Right ventricle myocardium superior (tissue), 1 donor: ENCODE measurements around the gene MAPT. TPM values are rescaled to one million over a fixed set of nuclear protein-coding genes. Genes with fewer than 3 reads are reported as not detected.
"Not testable (repeated sequence)": the region's sequence is repeated elsewhere in the genome, so short reads cannot be mapped to it uniquely, and the experiment has no call there.

Source experiments
- ATAC-seq: fragments of 200-7000 bp; cut with Tn5 transposase; one replicate; pipeline ENCODE4 v1.9.1; 2020; ENCODE audit warnings: mild to moderate bottlenecking; ENCODE audit not compliant: poor library complexity
- DNase-seq: peaks from one replicate; pipeline ENCODE4 v3.0.0-alpha.2; 2020
- intact Hi-C: fragments of 100-400 bp; cut with DNase I; formaldehyde crosslinking; loops from one replicate; pipeline ENCODE4 v1.11.2; 2022
- total RNA-seq: library from RNA; stranded (reverse); fragmentation: NEBNext Ultra II Directional; extraction: Animal tissue kit (Norgen Biotek cat#: 25700); gene quantifications from one replicate; pipeline ENCODE4 v1.2.1, GENCODE V29; 2021
- donor health status: DM: no; HTN: yes; CAD: no; lungs with severe emphysema.

The MAPT gene
- total RNA-seq, 1 donor from 2014 or later: 37.7 TPM

DNA sequence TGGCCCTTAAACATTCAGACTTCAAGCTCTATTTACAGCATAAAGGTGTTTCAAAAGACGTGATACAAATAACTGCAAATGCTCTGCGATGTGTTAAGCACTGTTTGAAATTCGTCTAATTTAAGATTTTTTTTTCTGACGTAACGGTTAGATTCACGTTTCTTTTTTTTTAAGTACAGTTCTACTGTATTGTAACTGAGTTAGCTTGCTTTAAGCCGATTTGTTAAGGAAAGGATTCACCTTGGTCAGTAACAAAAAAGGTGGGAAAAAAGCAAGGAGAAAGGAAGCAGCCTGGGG, 681 bp upstream of the MAPT start:
- no peak for DNase-seq
- no peak for ATAC-seq
- intact Hi-C loops: loop anchor here (5.0 kb wide), 1 partner anchor 54 kb away; no protein-coding TSS in a partner anchor

DNA sequence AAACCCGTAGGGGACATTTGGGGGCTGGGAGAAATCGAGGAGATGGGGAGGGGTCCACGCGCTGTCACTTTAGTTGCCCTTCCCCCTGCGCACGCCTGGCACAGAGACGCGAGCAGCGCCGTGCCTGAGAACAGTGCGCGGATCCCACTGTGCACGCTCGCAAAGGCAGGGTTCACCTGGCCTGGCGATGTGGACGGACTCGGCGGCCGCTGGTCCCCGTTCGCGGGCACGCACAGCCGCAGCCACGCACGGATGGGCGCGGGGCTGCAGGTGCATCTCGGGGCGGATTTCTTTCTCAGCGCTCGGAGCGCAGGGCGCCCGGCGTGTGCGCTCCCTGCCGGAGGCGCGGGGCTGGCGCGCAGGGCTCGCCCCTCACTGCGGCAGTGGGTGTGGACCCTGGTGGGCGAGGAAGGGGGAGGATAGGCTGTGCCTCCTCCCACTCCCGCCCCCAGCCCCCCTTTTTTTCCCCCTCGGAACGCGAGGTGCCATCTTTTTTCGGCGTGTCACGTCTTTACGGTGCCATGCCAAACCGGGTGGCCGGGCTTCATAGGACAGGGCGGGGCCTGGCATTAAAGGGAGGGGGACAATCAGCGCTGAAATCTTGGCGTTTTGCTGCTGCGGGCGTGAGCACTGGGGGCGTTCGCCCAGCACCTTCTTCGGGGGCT, 1.1 kb downstream of the MAPT start:
- DNase-seq: no peak
- intact Hi-C loops: no loop called here
- peak; percentile 9 for ATAC-seq

DNA sequence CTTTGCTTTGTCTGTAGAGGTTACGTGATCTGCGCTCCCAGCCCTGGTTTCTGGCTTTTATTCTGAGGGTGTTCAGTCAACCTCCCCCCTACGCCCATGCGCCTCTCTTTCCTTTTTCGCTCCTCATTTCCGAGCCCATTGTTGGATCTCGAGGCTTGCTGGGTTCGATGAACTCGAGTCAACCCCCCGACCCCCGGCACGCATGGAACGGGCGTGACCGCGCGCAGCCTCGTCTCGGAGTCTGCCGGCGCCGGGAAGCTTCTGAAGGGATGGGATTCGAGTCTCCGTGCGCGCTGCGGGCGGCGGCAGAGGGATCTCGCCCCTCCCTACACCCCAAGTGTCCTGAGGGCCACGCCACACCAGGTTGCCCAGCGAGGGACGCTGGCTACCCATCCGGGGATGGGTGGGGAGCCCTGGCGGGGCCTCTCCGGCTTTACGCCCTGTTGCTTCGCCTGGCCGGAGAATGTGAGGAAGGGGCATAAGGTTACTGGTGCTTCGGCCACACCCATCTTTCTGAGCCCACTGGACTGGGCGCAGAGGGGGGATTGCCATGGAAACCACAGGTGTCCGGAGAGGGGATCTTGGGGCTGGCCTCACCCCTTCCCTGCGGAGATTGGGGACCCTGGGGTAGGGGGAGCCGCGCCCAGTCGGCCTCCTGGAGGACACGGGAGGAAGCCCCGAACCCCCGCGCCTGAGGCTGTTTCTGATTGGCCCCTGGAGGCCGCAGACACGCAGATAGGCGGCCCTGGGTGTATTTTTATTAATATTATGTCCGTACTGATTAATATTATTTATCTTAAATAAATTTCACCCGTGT, 1.8 kb downstream of the MAPT start:
- no peak for ATAC-seq
- DNase-seq: no peak
- intact Hi-C loops: no loop called here

DNA sequence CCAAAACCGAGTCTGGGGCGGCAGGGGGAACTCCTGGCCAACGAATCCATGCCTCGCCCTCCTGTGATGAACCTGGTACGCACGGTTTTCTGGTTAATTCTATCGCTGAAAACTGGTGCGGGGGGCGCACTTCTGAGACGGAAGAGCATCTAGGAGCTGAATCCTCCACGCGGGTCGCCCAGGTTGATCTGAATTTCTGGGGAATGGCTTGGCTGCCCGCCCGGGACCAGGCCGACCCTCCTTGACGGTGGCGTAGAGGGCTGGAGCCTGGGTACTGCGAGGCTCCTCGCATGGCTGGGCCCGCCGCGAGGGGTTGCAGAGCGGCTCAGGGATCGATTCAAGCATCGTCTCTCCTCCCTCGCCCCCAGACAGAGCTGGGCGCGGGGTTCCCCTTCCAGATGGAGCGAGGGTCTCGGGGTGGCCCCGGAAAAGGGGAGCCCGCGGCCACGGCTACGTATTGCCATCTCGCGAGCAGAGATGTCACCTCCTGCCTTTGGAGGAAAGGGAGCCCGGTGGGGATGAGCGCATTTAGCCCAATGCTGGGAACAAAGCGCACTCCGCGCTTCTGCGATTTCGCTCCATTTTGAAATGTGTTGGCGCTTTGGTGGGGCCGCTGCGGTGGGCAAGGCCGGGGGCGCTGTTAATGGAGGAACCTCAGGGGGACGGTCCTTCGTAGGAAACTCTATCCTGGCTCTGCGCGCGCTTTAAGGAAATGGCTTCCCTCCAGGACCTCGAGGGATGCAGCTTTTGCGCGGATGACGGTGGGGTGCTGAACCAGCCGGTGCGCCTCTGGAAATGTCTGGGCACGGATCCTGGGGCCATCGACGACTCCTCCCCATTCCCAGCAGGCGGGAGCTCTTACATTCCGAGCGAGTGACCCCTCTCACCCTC, 2.7 kb downstream of the MAPT start:
- intact Hi-C loops: no loop called here
- DNase-seq (no peak), ATAC-seq (no peak)

DNA sequence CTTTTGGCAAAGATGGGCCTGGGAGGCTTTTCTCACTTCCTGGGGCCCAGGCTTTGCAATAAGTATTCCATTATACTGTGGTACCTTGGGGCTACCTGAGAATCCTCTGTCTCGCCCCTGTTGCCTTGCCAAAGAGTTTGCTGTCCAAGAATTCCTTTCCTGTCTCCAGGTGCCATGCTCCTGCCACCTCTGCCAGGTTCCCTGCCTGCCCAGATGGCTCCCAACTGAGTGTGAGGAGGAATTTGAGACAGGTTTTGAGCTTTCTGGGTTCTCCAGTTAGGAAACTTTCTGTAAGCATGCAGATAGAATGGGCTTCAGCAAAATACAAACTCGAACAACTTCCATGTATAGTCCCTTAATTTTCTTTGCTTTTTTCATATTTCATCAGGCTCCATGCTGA, 5.8 kb downstream of the MAPT start:
- no peak for DNase-seq
- intact Hi-C loops: no loop called here
- ATAC-seq: no peak

DNA sequence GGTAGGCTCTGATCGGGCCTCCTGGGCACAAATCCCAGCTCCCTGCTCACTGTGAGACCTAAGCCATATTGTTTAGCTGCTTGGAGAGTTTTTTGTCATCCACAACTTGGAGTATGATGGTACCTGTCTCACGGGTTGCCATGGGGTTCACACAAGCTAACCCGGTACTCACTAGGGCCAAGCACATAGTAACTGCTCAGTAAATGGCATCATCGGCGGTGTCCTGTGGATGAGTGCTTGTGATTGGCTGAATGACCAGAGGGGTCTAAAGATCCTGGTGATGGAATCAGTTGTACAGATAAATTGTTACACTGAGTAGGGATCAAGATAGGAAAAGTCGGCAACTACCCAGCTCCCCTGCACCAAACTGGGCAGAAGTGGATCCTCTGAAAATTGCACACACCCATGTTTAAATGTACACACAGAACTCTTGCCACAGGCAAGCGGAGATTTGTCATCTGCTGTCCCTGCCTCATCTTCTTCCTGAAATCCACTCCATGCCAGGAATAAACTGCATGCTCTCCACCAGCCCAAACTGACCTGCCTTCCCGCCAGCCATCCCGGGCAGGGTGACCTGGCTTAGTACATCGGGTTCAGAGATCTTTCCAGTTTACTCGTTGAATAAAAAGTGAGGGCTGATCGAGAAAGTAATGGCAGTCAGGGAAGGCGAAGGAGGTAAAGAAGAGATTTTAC, 6.5 kb downstream of the MAPT start:
- ATAC-seq (no peak), DNase-seq (no peak)
- intact Hi-C loops: no loop called here

DNA sequence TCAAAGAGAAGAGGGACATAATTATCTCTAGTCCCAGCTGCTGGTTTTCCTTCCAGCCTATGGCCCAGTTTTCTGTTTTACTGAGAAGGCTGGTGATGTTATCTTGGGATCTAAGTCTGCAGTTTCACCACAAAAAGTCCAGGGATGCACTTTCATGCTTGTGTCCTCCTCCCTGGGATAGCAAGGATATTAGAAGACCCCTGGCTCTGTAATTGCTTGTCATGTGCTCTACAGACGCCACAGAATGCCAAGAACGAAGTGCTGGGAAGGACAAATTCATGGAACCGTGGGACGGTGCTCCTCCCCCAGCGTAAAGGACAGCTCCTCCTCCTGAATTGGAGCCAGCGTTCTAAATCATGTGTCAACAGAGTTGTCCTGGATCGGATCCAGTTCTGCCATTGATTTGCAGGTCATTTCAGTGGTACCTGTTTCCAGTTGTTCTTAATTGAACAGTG, 8.6 kb downstream of the MAPT start:
- intact Hi-C loops: no loop called here
- ATAC-seq (peak; percentile 58), DNase-seq (no peak)

DNA sequence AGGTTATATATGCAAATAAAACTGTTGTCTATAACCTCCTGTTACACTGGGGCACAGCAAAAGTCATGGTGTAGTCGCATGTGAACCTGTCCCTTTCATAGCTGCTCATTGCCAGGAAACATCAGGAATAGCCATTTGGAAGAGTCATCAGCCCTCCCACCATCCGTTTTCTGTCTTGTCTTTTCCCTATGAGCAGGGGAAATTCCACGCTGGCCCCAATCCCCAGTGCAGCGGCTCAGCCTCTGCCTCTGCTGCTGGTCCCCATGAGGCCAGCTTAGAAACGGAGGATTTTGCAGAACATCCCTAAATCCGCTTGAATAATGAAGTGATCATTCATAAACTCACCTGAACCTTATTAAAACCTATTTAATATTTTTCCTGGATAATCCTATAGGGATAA, 10.5 kb downstream of the MAPT start:
- no peak for ATAC-seq
- intact Hi-C loops: no loop called here
- no peak for DNase-seq

DNA sequence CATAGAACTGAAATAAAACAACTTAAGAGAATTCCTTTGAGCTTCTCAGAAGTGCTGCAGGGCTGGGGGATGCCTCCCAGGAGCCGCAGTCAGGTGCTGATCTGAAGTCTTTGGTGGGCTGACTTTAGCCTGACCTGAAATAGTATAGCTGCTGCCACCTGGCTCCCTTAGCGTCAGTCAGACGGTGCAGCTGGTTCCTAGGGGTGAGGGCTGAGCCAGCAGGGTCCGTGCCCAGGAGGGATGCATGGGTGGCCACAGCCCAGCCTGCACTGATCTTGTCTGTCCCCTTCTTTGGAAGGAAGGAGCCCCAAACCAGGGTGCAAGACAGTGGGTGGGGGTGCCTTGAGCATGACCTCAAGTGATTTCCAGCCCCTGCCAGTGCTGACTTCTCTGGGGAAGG, 11.5 kb downstream of the MAPT start:
- ATAC-seq: no peak
- DNase-seq: no peak
- intact Hi-C loops: no loop called here

DNA sequence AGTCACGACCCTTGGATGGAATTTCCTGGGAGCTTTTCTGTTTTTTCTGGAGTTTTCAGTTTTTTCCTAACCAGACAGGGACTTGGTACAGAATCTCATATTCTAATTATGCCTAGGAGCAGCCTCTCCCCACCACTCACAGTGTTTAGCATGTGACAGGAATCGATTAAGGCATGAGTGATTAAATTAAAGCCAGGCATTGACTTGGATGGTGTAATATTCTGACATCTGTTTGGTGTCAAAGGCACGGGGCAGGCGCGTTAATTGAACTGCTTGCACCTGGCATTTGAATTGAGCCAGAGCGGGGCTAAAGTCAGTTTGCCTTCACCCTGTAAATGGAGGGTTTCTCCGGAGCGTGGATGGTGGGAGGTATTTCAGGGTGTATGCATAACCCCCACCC, 11.9 kb downstream of the MAPT start:
- intact Hi-C loops: no loop called here
- no peak for ATAC-seq
- no peak for DNase-seq

DNA sequence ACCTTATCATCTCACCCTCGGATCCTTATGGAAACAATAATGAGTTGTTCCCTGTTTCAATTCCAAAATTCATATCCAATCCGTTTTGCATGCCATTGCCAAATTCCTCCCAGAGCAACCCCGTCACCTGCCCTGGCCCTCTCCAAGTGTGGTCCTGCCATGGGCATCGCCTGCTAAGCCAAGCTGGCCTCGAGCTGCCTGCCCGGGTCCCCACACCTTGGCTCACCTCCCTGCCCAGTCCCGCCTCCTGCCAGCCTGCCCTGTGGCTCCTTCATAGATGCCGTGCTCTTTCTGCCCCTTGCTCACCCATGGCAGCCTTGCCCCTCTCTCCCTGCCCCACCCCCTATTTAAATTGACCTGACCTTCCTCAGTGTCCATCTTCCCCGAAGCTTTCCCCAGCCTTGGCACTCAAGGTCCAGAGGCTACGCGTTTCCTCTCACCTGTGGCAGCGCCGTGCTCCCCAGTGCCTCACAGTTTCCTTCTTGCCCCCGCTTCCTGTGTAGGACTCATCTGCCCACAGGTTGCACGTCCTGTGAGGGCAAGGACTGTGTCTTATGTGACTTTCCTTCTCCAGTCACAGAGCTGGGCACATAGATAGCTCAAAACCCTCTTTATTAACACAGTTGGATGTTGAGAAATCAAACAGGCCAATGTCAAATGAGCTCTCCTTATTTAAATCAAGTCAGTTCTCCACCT, 12.7 kb downstream of the MAPT start:
- intact Hi-C loops: no loop called here
- DNase-seq (no peak), ATAC-seq (no peak)

DNA sequence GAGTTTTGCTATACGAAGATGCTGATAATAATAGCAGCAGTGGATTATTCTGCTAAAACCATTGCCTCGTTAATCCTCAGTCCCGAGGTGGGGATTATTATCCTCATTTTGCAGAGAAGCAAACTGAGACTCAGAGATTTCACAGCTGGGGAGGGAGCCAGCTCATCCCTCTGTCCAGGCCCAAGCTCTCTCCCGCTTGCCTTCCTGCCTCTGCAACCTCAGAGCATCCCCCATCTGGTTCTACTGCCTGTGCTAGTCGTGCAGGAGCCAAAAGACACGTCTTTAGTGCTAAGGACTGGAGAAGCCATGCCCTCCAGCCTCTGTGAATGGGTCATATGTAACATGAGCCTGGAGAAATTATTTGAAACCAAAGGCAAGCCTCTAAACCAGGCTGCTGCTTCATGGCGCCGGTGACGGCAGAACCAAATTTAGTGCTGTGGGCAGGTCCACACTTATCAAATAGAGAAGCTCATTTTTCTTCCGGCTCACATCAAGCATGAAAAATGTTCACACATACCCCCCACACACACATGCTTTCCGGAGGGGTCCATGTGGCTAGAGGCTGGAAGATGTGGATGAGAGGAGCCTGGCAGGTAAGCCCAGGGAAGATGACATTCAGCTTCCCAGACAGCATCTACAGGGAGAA, 13.5 kb downstream of the MAPT start:
- ATAC-seq: no peak
- no peak for DNase-seq
- intact Hi-C loops: no loop called here

DNA sequence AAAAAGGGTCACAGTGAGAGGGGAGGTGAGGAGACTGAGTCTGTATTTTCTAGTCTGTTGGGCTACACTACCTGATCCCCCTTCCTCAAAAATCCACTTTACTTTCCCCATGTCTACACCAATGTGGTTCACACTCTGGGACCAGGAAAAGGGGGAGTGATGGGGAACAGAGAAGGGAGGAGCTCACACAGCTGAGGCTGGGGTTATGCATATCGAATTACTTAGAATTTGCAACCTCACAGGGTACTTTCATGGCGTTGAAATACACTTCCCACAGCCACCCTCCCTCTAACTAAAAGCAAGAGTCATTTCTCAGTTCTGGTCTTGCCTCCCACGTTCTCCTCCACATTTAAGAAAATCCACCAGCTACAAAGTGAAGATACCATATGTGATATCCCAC, 14.1 kb downstream of the MAPT start:
- ATAC-seq (no peak), DNase-seq (no peak)
- intact Hi-C loops: no loop called here

DNA sequence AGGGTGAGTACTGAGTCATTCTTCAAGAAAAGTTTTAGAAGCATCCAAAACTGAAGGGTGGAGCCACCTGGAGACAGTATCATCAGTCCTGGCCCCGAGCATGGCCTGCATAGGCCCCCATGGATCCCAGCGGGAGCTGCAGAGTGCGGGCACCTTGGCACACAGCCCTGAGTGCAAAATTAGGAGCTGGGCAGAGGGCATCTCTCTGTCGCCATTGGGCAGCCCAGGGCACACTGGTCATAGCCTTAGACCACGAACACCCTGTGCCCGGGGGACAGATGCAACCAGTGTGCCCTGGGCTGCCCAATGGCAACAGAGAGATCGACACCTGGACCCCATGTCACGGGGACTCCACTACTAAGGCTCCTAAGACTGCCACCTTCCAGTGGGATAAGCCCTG, 14.6 kb downstream of the MAPT start:
- DNase-seq (no peak), ATAC-seq (no peak)
- intact Hi-C loops: no loop called here

DNA sequence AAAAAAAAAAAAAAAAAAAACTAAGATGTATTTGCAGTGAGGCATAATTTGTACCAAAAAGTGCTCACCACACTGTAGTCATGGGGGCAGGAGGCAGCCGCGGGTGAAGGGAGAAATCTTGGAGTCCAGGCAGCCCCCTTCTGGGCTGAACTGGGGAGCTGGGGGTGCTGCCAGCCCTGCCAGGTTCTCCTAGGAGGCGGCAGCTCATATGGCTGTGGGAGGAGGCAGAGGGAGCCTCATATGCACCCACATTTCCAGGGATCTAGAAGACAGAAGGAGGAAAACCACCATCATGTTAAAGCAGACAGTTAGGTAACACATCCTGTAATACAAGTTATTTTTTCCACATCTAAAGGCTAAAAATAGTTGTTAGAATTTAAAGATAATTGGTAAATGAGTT, 16.3 kb downstream of the MAPT start:
- intact Hi-C loops: no loop called here
- no peak for DNase-seq
- no peak for ATAC-seq

DNA sequence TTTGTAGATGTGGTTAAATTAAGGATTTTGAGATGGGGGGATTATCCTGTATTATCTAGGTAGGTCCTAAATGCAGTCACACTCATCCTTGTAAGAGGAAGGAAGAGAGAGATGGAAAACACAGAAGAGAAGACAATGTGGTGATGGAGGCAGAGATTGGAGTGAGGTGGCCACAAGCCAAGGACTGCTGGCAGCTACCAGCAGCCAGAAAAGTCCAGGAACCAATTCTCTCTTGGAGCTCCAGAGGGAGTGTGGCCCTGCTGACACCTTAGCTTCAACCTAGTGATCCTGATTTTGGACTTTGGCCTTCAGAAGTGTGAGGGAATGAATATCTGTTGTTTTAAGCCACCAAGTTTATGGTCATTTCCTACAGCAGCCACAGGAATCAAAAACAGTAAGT, 18.0 kb downstream of the MAPT start:
- intact Hi-C loops: no loop called here
- no peak for DNase-seq
- no peak for ATAC-seq

DNA sequence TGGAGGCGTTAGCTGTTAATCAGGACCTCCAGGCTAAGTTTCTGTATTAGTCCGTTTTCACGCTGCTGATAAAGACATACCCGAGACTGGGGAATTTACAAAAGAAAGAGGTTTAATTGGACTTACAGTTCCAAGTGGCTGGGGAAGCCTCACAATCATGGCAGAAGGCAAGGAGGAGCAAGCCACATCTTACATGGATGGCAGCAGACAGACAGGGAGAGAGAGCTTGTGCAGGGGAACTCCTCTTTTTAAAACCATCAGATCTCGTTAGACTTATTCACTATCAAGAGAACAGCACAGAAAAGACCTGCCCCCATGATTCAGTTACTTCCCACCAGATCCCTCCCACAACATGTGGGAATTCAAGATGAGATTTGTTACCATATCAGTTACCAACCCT, 18.7 kb downstream of the MAPT start:
- DNase-seq, ATAC-seq, intact Hi-C loops: not testable (repeated sequence)
